Uterus (tissue), 4 donors: Measurements from ENCODE around the gene PGLYRP2. TPM values are rescaled to one million over a fixed set of nuclear protein-coding genes. Genes with fewer than 3 reads are reported as not detected.

Source experiments
- DNase-seq, 2 donors: peaks; one replicate each; pipeline ENCODE4 v3.0.0-alpha.2; 2019 to 2020
- H3K27ac ChIP-seq, 2 donors: fragments of 200-600 bp; sonication (generic); 1 replicate in 1 of 2; 2 replicates in 1 of 2; pipeline ENCODE4 v1.5.1; 2016 to 2018
- H3K27me3 ChIP-seq, 2 donors: fragments of 200-600 bp; sonication (generic); one replicate each; pipeline ENCODE4 v1.5.1; 2018 to 2019; ENCODE audit warnings: control low read depth in 1 of 2
- H3K36me3 ChIP-seq, 2 donors: fragments of 200-600 bp; sonication (generic); one replicate each; pipeline ENCODE4 v1.5.1; 2019; ENCODE audit warnings: control low read depth in 1 of 2
- H3K4me1 ChIP-seq, 2 donors: fragments of 200-600 bp; sonication (generic); one replicate each; pipeline ENCODE4 v1.5.1; 2018 to 2019; ENCODE audit warnings: control low read depth in 1 of 2
- H3K4me3 ChIP-seq, 2 donors: fragments of 200-600 bp; sonication (generic); 1 replicate in 1 of 2; 2 replicates in 1 of 2; pipeline ENCODE4 v1.5.1; 2018 to 2019; ENCODE audit warnings: mild to moderate bottlenecking in 1 of 2
- H3K9me3 ChIP-seq, 2 donors: fragments of 200-600 bp; sonication (generic); one replicate each; pipeline ENCODE4 v1.5.1; 2019; ENCODE audit warnings: control low read depth in 1 of 2
- POLR2A ChIP-seq, 2 donors: fragments of 450-650 bp; IDR thresholded peaks; one replicate each; pipeline ENCODE4 v1.6.1; 2016; ENCODE audit warnings: antibody characterized with exemption in 2 of 2, mild to moderate bottlenecking in 1 of 2, moderate library complexity in 1 of 2
- intact Hi-C: fragments of 100-400 bp; cut with DNase I; formaldehyde crosslinking; loops from one replicate; pipeline ENCODE4 v1.15.1; 2023; ENCODE audit warnings: low total_unique reads
- total RNA-seq, 4 donors: library from RNA; depleted of rRNA in 3 of 4; stranded (reverse); fragments of >200 nt in 3 of 4; gene quantifications; one replicate each; pipeline versions ENCODE4 v1.1.0 to v1.2.4, GENCODE V29; 2014 to 2023
- TF ChIP-seq, protein P1 (sequence below), 4 experiments: fragments of 200-600 bp in 2 of 4; fragments of 450-650 bp in 2 of 4; sonication (generic) in 2 of 4; IDR thresholded peaks; one replicate each; pipeline ENCODE4 v1.5.1; 2016 to 2019; ENCODE audit warnings: antibody characterized with exemption in 4 of 4, mild to moderate bottlenecking in 2 of 4, moderate library complexity in 1 of 4
- donor health status: DM: yes; HTN: yes; CAD: no.

PGLYRP2 gene
- total RNA-seq, 4 donors from 2014 or later: not detected

DNA sequence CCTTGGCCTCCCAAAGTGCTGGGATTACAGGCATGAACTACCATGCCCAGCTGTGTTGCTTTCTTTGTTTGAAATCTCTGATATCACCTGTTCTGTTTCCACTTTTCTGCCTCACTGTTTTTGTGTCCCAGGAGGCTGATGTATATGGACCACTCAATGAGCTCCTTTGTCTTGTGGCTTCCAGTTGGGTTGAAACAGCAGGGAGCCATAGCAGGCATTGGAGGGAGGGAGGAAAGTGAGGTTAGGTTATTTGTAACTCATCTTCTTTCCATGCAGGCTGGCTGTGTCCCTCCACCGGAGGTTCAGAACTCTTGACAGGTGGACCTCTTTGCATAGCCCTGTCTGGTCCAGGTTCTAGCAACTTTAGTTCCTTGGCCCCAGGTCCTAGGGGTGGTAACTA is 23.0 kb upstream of the PGLYRP2 start:
- TF ChIP-seq, protein P1, sequence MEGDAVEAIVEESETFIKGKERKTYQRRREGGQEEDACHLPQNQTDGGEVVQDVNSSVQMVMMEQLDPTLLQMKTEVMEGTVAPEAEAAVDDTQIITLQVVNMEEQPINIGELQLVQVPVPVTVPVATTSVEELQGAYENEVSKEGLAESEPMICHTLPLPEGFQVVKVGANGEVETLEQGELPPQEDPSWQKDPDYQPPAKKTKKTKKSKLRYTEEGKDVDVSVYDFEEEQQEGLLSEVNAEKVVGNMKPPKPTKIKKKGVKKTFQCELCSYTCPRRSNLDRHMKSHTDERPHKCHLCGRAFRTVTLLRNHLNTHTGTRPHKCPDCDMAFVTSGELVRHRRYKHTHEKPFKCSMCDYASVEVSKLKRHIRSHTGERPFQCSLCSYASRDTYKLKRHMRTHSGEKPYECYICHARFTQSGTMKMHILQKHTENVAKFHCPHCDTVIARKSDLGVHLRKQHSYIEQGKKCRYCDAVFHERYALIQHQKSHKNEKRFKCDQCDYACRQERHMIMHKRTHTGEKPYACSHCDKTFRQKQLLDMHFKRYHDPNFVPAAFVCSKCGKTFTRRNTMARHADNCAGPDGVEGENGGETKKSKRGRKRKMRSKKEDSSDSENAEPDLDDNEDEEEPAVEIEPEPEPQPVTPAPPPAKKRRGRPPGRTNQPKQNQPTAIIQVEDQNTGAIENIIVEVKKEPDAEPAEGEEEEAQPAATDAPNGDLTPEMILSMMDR (IDR thresholded peaks at IDR 0.05): no peak
- TF ChIP-seq POLR2A (IDR thresholded peaks at IDR 0.05): no peak
- no peak for DNase-seq
- H3K27me3 ChIP-seq: no peaks in the 10 kb centered on the region
- H3K9me3 ChIP-seq: no peaks in the 10 kb centered on the region
- H3K4me1 ChIP-seq: no peaks in the 10 kb centered on the region
- no peak overlapping the region for H3K27ac ChIP-seq
- H3K36me3 ChIP-seq: no peaks in the 10 kb centered on the region
- intact Hi-C loops: no loop called here
- H3K4me3 ChIP-seq: no peak overlapping the region

DNA sequence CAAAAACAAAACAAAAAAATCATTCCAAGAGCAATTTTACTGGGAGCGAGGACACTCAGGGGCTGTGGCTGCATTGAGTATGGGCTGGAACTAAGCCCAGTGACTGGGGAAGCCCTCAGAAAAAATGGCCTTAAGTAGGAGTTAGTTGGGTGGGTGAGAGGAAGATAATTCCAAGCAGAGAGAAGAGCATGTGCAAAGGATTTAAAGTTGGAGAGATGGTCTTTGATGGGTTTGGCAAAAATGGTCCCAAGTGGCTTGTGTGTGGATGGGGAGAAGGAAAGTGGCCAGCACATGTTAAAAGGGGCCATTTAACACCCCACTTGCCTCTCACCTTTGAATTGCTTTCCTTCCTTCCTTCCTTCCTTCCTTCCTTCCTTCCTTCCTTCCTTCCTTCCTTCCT is 22.3 kb upstream of the PGLYRP2 start:
- Histone ChIP-seq H3K27me3 (no peaks in the 10 kb centered on the region), H3K36me3 (no peaks in the 10 kb centered on the region)
- TF ChIP-seq, protein P1 (IDR thresholded peaks at IDR 0.05): no peak
- no peak for TF ChIP-seq POLR2A (IDR thresholded peaks at IDR 0.05)

DNA sequence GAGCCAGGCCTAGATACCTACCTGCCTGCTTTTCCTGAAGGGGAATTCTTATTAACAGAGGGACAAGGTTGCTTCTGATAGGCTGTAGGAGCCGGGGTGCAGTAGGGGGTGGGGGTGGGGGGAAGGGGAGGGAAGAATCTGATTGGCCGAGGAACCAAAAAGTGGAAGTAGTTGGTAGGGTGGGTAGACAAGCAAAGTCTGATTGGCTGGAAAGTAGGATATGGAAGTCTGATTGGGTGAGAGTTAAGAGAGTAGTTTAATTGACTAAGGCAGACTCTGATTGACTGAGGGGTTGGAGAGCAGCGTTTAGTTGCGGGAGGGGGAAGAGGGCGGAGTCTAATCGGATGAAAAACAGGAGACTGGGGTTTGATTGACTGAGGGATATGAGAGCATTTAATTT is 19.6 kb upstream of the PGLYRP2 start:
- Histone ChIP-seq H3K4me3 (no peak overlapping the region), H3K4me1 (no peaks in the 10 kb centered on the region), H3K27me3 (no peaks in the 10 kb centered on the region), H3K9me3 (no peaks in the 10 kb centered on the region), H3K36me3 (no peaks in the 10 kb centered on the region), H3K27ac (no peak overlapping the region)
- no peak for TF ChIP-seq POLR2A (IDR thresholded peaks at IDR 0.05)
- TF ChIP-seq, protein P1 (IDR thresholded peaks at IDR 0.05): no peak
- intact Hi-C loops: no loop called here
- no peak for DNase-seq

More for the DNA sequence above, 22.3 kb upstream of the PGLYRP2 start:
- H3K4me3 ChIP-seq: no peak overlapping the region
- H3K4me1 ChIP-seq: no peaks in the 10 kb centered on the region
- intact Hi-C loops: no loop called here
- DNase-seq: no peak
- no peak overlapping the region for H3K27ac ChIP-seq
- H3K9me3 ChIP-seq: no peaks in the 10 kb centered on the region

DNA sequence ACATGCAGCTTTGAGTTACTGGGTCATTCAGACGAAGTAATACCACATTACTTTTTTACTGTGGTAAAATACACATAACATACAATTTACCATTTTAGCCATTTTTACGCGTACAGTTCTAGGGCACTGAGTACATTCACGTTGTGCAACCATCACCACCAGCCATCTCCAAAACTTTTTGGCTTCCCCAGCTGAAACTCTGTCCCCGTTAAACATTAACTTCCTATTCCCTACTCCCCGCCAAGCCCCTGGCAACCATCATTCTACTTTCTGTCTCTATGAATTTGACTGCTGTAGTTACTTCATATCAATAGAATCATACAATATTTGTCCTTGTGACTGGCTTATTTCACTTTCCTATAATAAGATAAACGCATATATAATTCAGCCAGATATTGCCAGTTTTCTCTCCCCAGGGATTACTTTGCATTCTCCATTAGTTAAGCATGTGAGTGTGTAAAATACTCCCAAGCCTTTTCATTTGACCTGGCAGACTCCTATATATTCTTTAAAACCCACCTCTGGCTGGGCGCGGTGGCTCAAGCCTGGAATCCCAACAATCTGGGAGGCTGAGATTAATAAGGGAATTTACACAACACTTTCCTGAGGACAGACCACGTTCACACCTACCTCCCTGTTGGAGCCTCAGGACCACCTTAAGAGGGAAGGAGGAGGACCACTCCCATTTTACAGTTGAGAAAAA is 19.0 kb upstream of the PGLYRP2 start:
- Histone ChIP-seq H3K27ac (no peak overlapping the region), H3K9me3 (no peaks in the 10 kb centered on the region), H3K36me3 (no peaks in the 10 kb centered on the region), H3K27me3 (no peaks in the 10 kb centered on the region), H3K4me1 (no peaks in the 10 kb centered on the region), H3K4me3 (no peak overlapping the region)
- no peak for DNase-seq
- intact Hi-C loops: no loop called here
- TF ChIP-seq, protein P1 (IDR thresholded peaks at IDR 0.05): no peak
- TF ChIP-seq POLR2A (IDR thresholded peaks at IDR 0.05): no peak

DNA sequence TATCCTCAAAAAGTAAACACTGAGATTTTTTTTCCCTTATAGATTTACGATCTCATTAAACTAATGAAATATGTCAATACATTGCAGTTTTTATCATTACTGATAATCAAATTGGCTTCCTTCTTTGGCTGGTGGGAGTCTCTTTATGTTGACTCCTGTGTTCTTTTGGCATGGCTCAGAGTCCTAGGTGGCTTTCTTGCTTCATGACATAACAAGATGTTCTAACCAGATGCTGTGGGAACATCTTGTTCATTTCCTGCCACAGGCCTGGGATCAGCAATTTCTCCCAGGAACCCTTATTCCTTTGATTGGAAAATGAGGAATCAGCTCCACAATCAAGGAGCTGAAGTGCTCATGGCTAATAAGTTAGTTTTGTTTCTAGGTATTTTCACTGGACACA is 15.8 kb upstream of the PGLYRP2 start:
- TF ChIP-seq, protein P1 (IDR thresholded peaks at IDR 0.05): no peak
- TF ChIP-seq POLR2A (IDR thresholded peaks at IDR 0.05): no peak
- Histone ChIP-seq H3K27ac (no peak overlapping the region), H3K4me3 (no peak overlapping the region), H3K36me3 (no peaks in the 10 kb centered on the region), H3K27me3 (no peaks in the 10 kb centered on the region), H3K9me3 (no peaks in the 10 kb centered on the region), H3K4me1 (no peaks in the 10 kb centered on the region)
- no peak for DNase-seq
- intact Hi-C loops: no loop called here
